Measurements from ENCODE around the gene EIF1AD.
"Not testable (repeated sequence)": the region's sequence is repeated elsewhere in the genome, so short reads cannot be mapped to it uniquely, and the experiment has no call there.

The EIF1AD gene

DNA sequence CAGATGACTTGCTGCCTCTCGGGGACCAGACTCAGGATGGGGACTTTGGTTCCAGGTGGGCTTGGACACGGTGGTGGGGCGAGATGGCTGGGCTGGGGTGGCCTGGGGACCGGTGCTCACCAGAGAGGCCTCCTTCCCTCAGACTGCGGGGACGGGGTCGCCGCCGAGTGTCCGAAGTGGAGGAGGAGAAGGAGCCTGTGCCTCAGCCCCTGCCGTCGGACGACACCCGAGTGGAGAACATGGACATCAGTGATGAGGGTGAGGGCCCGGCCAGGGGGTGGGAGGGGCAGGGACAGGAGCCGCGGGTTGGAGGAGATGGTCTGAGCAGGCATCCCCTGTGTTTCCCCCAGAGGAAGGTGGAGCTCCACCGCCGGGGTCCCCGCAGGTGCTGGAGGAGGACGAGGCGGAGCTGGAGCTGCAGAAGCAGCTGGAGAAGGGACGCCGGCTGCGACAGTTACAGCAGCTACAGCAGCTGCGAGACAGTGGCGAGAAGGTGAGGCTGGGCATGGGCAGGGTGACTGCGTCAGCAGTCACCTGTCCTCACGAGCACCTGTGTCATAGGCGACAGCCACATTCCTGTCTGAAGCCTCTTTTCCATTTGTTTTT is 34.5 kb downstream of the EIF1AD start:
- DNase-seq, result no peak

DNA sequence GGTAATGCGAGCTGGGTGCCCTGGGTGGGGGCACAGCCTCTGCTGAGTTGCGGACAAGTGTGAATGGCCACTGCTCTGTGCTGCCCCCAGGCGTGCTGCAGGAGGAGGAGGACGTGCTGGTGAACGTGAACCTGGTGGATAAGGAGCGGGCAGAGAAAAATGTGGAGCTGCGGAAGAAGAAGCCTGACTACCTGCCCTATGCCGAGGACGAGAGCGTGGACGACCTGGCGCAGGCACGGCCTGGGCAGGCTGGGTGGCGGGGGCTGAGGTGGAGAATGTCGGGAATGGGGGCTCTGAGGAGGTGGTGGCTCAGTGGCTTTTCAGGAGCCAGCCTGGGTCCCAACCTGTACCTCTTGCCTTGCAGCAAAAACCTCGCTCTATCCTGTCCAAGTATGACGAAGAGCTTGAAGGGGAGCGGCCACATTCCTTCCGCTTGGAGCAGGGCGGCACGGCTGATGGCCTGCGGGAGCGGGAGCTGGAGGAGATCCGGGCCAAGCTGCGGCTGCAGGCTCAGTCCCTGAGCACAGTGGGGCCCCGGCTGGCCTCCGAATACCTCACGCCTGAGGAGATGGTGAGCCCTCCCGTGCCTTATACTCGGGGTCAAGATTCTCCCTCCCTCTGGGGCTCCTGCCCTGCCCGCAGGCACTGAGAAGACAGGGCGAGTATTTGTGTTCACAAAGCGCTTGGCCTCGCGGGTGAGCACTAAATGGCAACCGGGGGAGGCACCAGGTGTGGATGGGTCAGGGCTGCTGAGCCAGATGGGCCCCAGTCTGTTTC is 35.8 kb downstream of the EIF1AD start:
- no peak for DNase-seq

DNA sequence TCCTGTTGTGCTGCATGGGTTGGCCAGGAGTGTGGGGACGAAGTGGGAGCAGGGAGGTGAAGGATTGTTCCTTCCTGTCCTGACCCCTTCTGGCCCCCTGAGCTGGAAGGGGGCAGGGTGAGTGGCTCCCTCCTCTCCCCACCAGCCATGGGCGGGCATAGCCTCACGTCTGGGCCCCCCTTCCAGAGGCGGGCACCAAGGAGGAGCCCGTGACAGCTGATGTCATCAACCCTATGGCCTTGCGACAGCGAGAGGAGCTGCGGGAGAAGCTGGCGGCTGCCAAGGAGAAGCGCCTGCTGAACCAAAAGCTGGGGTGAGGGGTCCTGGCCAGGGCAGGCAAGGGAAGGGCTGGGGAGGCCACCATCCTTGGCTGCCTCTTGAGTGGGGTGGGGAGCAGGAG is 37.1 kb downstream of the EIF1AD start:
- DNase-seq, result no peak

DNA sequence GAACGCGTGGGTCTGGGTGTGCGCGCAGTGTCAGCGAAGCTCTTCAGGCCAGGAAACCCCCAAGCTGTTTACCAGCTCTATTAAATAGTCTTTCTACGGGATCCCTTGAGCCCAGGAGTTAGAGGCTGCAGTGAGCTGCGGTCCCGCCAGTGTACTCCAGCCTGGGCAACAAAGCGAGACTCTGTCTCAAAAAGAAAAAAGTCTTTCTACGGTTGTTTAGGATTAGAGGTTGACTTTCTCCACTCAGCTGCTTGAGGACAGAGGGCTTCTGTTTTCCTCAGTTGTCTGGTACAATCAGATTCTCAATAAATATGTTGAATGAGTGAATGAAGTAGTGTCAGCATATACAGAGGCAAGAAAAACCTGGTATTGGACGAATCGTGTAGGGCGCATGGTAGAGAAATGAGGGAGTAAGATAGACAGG is 39.8 kb downstream of the EIF1AD start:
- DNase-seq, result no peak

DNA sequence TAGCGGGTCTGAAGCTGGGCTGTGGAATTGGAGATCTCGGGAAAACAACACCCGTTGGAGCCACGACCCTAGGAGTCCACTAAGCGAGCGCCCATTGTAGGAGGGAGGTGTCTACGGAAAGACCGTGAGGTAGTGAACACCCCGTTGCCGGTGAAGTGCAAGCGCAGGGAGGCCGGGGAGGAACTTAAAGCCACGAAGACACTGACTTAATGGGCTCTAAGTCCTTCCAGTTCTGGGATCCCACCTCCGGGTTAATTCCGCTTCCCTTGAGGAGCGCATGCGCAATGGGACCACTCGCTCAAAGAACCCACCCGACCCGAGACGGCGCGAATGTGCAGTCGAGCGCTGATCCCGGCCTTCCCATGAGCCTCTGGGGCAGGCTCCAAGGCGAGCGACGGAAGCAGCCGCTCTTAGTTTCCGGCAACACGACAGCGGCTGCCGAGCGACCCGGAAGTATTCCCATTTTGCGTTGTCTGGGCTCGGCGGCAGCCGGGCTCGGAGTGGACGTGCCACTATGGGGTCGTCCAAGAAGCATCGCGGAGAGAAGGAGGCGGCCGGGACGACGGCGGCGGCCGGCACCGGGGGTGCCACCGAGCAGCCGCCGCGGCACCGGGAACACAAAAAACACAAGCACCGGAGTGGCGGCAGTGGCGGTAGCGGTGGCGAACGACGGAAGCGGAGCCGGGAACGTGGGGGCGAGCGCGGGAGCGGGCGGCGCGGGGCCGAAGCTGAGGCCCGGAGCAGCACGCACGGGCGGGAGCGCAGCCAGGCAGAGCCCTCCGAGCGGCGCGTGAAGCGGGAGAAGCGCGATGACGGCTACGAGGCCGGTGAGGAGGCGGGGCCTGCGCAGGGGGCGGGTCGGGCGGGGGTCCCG is 40.5 kb downstream of the EIF1AD start, which contains the start of gene SART1:
Gene SART1 (plus strand): TSS at position 468 of the 874 bp plus-strand sequence. CDS start 47 bp downstream, at position 515.
- DNase-seq, result peak; percentile 89

DNA sequence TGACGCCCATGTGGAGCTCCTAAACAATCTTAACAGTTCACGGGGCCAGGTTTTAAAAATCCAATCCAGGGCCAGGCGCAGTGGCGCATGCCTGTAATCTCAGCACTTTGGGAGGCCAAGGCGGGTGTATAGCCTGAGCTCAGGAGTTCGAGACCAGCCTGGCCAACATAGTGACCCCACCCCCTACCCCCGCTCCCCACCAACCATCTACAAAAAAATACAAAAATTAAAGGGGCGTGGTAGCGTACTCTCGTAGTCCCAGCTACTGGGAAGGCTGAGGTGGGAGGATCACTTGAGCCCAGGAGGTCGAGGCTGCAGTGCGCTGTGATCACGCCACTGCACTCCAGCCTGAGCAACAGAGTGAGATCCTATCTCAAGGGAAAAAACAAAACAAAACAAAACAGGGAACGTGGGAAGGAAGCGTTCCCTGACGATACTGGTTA is 41.1 kb downstream of the EIF1AD start:
- no peak for DNase-seq

DNA sequence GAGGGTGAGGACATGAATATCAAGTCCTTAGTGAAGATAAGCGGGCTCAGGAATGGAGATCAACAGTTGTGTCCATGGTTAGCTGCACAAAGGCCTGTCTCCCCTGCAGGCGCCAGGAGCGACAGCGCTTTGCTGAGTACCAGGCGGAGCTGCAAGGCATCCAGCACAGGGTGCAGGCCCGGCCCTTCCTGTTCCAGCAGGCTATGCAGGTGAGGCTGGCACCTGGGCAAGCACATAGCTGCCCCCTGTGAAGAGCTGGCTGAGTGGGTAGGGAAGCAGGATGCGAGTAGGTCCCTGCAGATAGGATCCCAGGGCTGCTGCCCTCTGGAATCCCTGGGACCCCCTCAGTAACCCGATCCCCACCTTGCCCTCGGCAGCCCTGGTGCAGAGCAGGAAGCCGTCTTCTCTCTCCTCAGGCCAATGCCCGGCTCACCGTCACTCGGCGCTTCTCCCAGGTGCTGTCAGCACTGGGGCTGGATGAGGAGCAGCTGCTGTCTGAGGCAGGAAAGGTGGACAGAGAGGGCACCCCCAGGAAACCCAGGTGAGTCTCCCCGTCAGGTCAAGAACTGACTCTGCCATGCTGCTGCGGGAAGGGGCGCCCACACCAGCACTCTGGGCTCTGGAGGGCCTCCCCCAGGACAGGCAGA is 43.1 kb downstream of the EIF1AD start:
- no peak for DNase-seq

DNA sequence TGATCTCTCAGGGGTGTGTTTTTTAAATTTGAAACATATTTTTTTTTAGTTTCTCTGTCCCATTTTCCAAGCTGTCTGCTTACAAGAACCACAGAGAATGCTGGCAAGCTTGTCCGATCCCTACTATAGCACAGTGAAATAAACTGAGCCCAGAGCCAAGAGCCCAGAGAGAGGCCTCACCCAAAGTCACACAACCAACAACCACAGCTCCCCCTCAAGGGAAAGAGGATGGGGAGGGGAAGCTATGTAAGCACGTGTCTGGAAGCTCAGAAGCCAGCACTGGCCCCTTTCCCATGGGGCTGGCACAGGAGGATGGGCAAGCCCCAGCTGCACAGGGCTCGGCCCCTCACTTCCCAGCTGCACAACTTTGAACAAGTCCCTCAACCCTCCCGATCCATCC is 43.7 kb downstream of the EIF1AD start:
- DNase-seq, result no peak

DNA sequence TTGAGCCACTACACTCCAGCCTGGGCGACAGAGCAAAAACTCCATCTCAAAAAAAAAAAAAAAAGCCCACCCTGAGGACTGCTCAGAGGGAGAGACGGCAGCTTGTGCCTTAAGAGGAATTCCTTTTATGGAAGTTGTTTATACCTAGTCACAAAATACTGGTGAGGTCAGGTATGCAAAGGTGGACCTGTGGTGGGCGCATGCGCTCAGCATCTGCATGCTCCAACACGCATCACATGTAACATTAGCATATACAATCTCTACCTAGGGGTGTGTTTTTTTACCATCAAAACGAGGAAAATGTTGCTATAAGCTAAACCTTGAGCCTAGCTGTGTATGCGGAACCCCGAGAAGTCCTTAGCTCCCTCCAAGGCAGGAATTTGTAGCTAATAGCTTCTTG is 47.2 kb downstream of the EIF1AD start:
- DNase-seq, result no peak

DNA sequence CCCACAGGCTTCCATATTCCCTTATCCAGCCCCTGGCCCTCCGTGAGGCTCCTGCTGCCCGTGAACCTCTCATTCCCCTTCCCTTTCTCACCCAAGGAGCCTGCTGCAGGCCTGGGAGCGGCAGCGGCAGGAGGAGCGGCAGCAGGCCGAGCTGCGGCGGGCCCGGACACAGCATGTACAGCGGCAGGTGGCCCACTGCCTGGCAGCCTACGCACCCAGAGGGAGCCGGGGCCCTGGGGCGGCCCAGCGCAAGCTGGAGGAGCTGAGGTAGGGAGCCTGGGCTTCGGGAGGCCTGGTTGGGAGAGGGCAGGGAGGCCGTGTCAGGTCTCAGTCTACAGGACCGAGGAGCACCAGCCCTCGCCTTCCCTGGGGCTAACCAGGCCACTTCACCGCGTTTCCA is 48.5 kb downstream of the EIF1AD start:
- no peak for DNase-seq

DNA sequence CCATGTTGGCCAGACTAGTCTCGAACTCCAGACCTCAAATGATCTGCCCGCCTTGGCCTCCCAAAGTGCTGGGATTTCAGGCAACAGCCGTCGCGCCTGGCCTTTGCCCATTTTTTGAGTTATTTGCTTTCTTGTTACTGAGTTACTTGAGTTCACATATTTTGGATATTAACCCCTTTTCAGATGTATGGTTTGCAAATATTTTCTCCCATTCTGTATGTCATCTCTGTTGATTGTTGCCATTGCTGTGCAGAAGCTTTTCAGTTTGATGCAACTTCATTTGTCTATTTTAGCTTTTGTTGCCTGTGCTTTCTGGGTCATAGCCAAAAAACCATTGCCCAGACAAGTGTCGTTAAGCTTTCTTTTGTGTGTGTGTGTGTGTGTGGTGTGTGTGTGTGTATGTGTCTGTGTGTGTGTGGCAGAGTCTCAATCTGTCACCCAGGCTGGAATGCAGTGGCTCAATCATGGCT is 49.9 kb downstream of the EIF1AD start:
- peak; percentile 20 for DNase-seq

DNA sequence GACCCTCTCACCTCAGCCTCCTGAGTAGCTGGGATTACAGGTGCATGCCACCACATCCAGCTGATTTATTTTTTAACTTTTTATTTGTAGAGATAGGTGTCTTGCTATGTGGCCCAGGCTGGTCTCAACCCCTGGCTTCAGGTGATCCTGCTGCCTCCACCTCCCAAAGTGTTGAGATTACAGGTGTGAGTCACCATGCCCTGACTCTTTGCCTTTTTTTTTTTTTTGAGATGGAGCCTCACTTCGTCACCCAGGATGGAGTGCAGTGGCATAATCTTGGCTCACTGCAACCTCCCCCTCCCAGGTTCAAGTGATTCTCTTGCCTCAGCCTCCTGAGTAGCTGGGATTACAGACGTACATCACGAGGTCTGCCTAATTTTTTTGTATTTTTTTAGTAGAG is 50.3 kb downstream of the EIF1AD start:
- not testable (repeated sequence) for DNase-seq

DNA sequence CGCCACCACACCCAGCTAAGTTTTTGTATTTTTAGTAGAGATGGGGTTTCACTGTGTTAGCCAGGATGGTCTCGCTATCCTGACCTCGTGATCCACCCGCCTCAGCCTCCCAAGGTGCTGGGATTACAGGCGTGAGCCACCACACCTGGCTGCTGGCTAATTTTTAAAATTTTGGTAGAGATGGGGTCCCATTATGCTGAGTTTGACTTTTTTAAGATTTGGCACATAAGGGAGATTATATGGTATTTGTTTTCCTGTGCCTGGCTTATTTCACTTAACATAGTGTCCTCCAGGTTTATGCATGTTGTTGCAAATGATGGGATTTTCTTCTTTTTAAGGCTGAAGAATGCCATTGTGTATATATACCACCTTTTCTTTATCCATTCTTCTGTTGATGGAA is 51.2 kb downstream of the EIF1AD start:
- not testable (repeated sequence) for DNase-seq

DNA sequence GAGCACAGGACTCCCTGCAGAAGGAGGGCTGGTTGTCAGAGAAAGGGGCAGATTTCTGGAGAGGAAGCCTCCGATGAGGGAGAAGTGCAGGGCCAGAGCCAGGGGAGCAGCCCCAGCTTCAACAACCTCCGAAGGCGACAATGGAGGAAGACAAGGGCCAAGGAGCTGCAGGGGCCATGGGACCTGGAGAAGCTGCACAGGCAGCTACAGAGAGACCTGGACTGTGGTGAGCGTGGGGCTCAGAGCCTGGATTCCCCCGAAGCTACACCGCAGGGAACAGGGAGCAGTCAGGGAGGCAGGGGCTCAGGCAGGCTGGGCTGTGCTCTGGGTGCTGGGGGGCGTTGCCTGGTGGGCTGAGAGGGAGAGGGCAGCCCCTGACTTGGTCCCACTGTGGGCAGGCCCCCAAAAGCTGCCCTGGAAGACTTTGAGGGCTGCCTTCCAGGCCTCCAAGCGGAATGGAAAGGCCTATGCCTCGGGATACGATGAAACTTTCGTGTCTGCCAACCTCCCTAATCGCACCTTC is 54.3 kb downstream of the EIF1AD start:
- no peak for DNase-seq

DNA sequence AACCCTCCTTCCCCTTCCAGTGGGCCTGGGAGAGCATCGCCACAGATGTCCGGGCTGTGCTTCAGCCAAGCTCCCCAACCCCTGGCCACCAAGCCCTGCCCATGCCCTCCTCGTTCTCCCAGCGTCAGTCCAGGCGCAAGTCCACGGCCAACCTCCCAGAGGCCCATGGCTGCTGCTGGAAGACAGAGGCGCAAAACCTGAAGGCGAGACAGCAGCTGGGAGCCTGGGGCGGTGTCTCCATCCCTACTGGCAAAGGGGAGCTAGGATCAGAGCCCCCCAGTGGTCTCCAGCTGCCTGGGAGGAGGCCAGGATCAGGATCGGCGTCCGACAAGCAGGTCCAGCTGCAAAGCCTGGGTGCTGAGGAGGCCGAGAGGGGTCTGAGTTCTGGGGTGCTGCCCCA is 54.8 kb downstream of the EIF1AD start:
- DNase-seq, result no peak

DNA sequence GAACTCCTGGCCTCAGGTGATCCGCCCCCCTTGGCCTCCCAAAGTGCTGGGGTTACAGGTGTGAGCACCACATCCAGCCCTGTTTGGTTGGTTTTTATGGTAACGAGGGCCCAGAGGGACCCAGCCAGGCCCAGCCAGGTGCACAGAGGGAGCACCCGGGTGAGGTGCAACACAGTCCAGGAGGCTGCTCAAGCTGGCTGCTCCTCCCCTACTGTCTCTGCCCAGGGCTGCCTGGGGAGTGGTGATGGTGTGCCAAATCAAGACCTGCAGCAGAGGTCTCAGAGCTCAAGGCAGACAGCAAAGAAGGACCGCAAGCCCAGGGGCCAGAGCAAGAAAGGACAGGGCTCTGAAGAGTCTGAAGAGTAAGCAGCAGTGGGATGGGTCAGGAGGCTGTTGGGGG is 55.3 kb downstream of the EIF1AD start:
- DNase-seq, result no peak
